Bronchial epithelial cell (primary cell): Measurements from ENCODE around the gene CYP1B1. TPM values are rescaled to one million over a fixed set of nuclear protein-coding genes. Genes with fewer than 3 reads are reported as not detected.
A peak's percentile ranks its signal among the peaks of the same experiment; 100 is the strongest.
"Not testable (repeated sequence)": the region's sequence is repeated elsewhere in the genome, so short reads cannot be mapped to it uniquely, and the experiment has no call there.

Experiments
- DNase-seq: peaks from one replicate; pipeline ENCODE4 v3.0.0-alpha.2; 2010; ENCODE audit warnings: low read depth
- FAIRE-seq: peaks from 2 replicates; lab custom pipeline; 2011; peaks lifted over from hg19 to GRCh38; lab: Jason Lieb, UNC
- H3K27me3 ChIP-seq: 2 replicates; pipeline ENCODE4 v1.5.1; 2011; ENCODE audit warnings: low read length; ENCODE audit not compliant: control insufficient read depth, insufficient read depth
- H3K36me3 ChIP-seq: 2 replicates; pipeline ENCODE4 v1.5.1; 2011; ENCODE audit warnings: low read length; ENCODE audit not compliant: control insufficient read depth, insufficient read depth
- H3K4me3 ChIP-seq: 2 replicates; pipeline ENCODE4 v1.5.1; 2011; ENCODE audit warnings: mild to moderate bottlenecking, low read depth, low read length, control low read depth
- CTCF ChIP-seq: IDR thresholded peaks from 2 replicates; pipeline ENCODE4 v1.5.1; 2011; ENCODE audit warnings: mild to moderate bottlenecking, moderate library complexity, low read length, control low read depth, inconsistent platforms; ENCODE audit not compliant: insufficient read depth, severe bottlenecking
- total RNA-seq: library from RNA; depleted of rRNA; stranded (reverse); fragments of >200 nt; gene quantifications from 2 replicates; pipeline ENCODE4 v1.2.1, GENCODE V29; 2014

Gene CYP1B1
- total RNA-seq, 1 donor from 2014 or later, result 5.8 TPM

GRCh38 chr2:38120264-38120592 is 44.3 kb upstream of the CYP1B1 start:
- no peak for TF ChIP-seq CTCF
- Histone ChIP-seq H3K27me3 (no peaks in the 10 kb centered on the region), H3K36me3 (no peaks in the 10 kb centered on the region), H3K4me3 (no peak overlapping the region)
- FAIRE-seq, result no peak
- no peak for DNase-seq

GRCh38 chr2:38116762-38117161 is 40.8 kb upstream of the CYP1B1 start:
- no peak for FAIRE-seq

GRCh38 chr2:38115216-38116032 is 39.5 kb upstream of the CYP1B1 start:
- DNase-seq, result peak; percentile 72
- FAIRE-seq, result no peak
- TF ChIP-seq CTCF, result peak; percentile 92
- Histone ChIP-seq H3K27me3 (no peaks in the 10 kb centered on the region), H3K36me3 (no peaks in the 10 kb centered on the region), H3K4me3 (no peak overlapping the region)

More at GRCh38 chr2:38116762-38117161, 40.8 kb upstream of the CYP1B1 start:
- Histone ChIP-seq H3K27me3 (no peaks in the 10 kb centered on the region), H3K36me3 (no peaks in the 10 kb centered on the region), H3K4me3 (no peak overlapping the region)
- TF ChIP-seq CTCF, result no peak
- DNase-seq, result peak; percentile 91

- no peak for FAIRE-seq
- H3K4me3 ChIP-seq, result no peak overlapping the region
- TF ChIP-seq CTCF, result no peak
- peak; percentile 67 for DNase-seq
- H3K27me3 ChIP-seq, result no peaks in the 10 kb centered on the region
- H3K36me3 ChIP-seq, result no peaks in the 10 kb centered on the region
Measured at GRCh38 chr2:38113981-38114708, 38.2 kb upstream of the CYP1B1 start.

GRCh38 chr2:38113051-38113450 is 37.1 kb upstream of the CYP1B1 start:
- DNase-seq, result no peak
- H3K36me3 ChIP-seq, result no peaks in the 10 kb centered on the region
- H3K4me3 ChIP-seq, result no peak overlapping the region
- no peak for TF ChIP-seq CTCF
- H3K27me3 ChIP-seq, result no peaks in the 10 kb centered on the region
- no peak for FAIRE-seq

GRCh38 chr2:38111350-38111749 is 35.4 kb upstream of the CYP1B1 start:
- not testable (repeated sequence) for FAIRE-seq, H3K4me3 ChIP-seq, H3K27me3 ChIP-seq, DNase-seq, H3K36me3 ChIP-seq
